Vagina (tissue), 2 donors: Measurements from ENCODE around the gene FASTKD1. TPM values are rescaled to one million over a fixed set of nuclear protein-coding genes. Genes with fewer than 3 reads are reported as not detected.
"Not testable (repeated sequence)": the region's sequence is repeated elsewhere in the genome, so short reads cannot be mapped to it uniquely, and the experiment has no call there.

Source experiments
- DNase-seq, 2 donors: peaks; one replicate each; pipeline ENCODE4 v3.0.0-alpha.2; 2017; ENCODE audit errors: extremely low spot score in 2 of 2
- H3K27ac ChIP-seq: fragments of 200-600 bp; sonication (generic); one replicate; pipeline ENCODE4 v1.5.1; 2019
- H3K27me3 ChIP-seq: fragments of 200-600 bp; sonication (generic); one replicate; pipeline ENCODE4 v1.5.1; 2019
- H3K36me3 ChIP-seq, 2 donors: fragments of 200-600 bp; sonication (generic); one replicate each; pipeline ENCODE4 v1.5.1; 2017 to 2019
- H3K4me1 ChIP-seq: fragments of 200-600 bp; sonication (generic); one replicate; pipeline ENCODE4 v1.5.1; 2019
- H3K4me3 ChIP-seq, 2 donors: fragments of 200-600 bp; sonication (generic); 1 replicate in 1 of 2; 2 replicates in 1 of 2; pipeline ENCODE4 v1.5.1; 2016 to 2019
- H3K9me3 ChIP-seq: fragments of 200-600 bp; sonication (generic); one replicate; pipeline ENCODE4 v1.5.1; 2019
- POLR2A ChIP-seq, 2 donors: fragments of 450-650 bp; IDR thresholded peaks; one replicate each; pipeline ENCODE4 v1.6.1; 2017; ENCODE audit warnings: antibody characterized with exemption in 2 of 2, mild to moderate bottlenecking in 2 of 2, moderate library complexity in 2 of 2
- POLR2AphosphoS5 ChIP-seq, 2 donors: sonication (generic); formaldehyde crosslinking; IDR thresholded peaks; one replicate each; pipeline ENCODE4 v1.9.0; 2017; ENCODE audit warnings: antibody characterized with exemption in 2 of 2, mild to moderate bottlenecking in 2 of 2, low read depth in 1 of 2; ENCODE audit not compliant: insufficient read depth in 1 of 2
- intact Hi-C: fragments of 100-400 bp; cut with DNase I; formaldehyde crosslinking; loops from one replicate; pipeline ENCODE4 v1.15.1; 2023
- total RNA-seq: library from RNA; depleted of rRNA; stranded (reverse); fragments of >200 nt; gene quantifications from one replicate; pipeline ENCODE4 v1.2.3, GENCODE V29; 2016
- TF ChIP-seq, protein P1 (sequence below), 3 experiments: fragments of 450-650 bp in 2 of 3; fragments of 200-600 bp in 1 of 3; sonication (generic) in 1 of 3; IDR thresholded peaks; one replicate each; pipeline ENCODE4 v1.5.1; 2017 to 2019; ENCODE audit warnings: antibody characterized with exemption in 3 of 3, mild to moderate bottlenecking in 2 of 3, moderate library complexity in 2 of 3

The FASTKD1 gene
- total RNA-seq, 1 donor from 2014 or later, result 17.7 TPM

DNA sequence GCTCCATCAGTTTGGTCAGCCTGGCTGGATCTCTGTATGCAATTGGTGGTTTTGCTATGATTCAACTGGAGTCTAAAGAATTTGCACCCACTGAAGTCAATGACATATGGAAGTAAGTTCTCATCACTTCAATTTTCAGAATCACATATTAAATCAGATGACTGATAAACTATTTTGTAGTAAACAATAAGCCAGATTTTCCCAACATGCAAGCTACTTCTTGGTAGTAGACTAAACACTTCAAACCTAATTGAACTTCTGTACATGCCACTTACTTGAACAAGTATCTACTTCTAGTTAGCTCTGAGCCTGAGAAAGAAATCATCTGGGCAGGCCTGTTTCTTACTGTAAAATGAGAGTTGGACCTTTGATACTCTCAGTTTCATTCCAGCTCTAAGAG, 52.8 kb downstream of the FASTKD1 start:
- no peaks in the 10 kb centered on the region for H3K4me1 ChIP-seq
- TF ChIP-seq POLR2AphosphoS5 (IDR thresholded peaks at IDR 0.05; ENCODE audit: insufficient read depth in 1 of 2, low read depth in 1 of 2) (no peak), POLR2A (IDR thresholded peaks at IDR 0.05) (no peak)
- TF ChIP-seq, protein P1, sequence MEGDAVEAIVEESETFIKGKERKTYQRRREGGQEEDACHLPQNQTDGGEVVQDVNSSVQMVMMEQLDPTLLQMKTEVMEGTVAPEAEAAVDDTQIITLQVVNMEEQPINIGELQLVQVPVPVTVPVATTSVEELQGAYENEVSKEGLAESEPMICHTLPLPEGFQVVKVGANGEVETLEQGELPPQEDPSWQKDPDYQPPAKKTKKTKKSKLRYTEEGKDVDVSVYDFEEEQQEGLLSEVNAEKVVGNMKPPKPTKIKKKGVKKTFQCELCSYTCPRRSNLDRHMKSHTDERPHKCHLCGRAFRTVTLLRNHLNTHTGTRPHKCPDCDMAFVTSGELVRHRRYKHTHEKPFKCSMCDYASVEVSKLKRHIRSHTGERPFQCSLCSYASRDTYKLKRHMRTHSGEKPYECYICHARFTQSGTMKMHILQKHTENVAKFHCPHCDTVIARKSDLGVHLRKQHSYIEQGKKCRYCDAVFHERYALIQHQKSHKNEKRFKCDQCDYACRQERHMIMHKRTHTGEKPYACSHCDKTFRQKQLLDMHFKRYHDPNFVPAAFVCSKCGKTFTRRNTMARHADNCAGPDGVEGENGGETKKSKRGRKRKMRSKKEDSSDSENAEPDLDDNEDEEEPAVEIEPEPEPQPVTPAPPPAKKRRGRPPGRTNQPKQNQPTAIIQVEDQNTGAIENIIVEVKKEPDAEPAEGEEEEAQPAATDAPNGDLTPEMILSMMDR (IDR thresholded peaks at IDR 0.05), result no peak
- no peaks in the 10 kb centered on the region for H3K9me3 ChIP-seq
- H3K27ac ChIP-seq, result no peak overlapping the region
- H3K27me3 ChIP-seq, result no peaks in the 10 kb centered on the region
- intact Hi-C loops, result no loop called here
- no peak for DNase-seq
- no peak overlapping the region for H3K4me3 ChIP-seq
- H3K36me3 ChIP-seq, result no peaks in the 10 kb centered on the region

DNA sequence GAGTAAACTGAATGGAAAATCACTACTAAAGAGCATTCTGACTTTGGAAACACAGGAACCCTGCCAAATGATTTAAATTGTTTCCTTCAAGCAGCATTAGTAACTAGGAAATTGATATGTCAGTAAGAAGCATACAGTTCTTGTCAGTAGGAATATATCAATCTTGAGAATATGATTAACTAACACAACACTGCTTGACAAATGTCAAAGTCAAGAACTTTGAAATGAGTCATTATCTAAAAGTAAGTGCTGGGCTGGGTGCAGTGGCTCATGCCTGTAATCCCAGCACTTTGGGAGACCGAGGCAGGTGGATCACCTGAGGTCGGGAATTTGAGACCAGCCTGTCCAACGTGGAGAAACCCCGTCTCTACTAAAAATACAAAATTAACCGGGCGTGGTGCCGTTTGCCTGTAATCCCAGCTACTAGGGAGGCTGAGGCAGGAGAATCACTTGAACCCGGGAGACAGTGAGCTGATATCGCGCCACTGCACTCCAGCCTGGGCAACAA, 57.1 kb downstream of the FASTKD1 start:
- DNase-seq, H3K4me1 ChIP-seq, H3K4me3 ChIP-seq, H3K27ac ChIP-seq, H3K27me3 ChIP-seq, H3K9me3 ChIP-seq, H3K36me3 ChIP-seq, intact Hi-C loops: not testable (repeated sequence)

DNA sequence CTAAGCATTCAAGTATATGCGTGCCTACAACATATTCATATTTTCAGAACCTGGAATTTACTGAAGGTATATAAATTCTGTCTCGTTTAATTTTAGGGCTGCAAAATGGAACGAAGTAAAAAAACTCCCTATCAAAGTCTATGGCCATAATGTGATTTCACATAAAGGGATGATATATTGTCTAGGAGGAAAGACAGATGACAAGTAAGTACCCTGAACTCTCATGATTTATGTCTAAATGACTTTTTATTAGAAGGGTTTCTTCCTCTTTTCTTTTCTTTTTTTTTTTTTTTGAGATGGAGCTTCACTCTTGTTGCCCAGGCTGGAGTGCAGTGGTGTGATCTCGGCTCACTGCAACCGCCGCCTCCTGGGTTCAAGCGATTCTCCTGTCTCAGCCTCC, 58.9 kb downstream of the FASTKD1 start:
- DNase-seq, intact Hi-C loops, H3K4me3 ChIP-seq, H3K9me3 ChIP-seq, H3K36me3 ChIP-seq, H3K4me1 ChIP-seq, H3K27ac ChIP-seq, H3K27me3 ChIP-seq: not testable (repeated sequence)

DNA sequence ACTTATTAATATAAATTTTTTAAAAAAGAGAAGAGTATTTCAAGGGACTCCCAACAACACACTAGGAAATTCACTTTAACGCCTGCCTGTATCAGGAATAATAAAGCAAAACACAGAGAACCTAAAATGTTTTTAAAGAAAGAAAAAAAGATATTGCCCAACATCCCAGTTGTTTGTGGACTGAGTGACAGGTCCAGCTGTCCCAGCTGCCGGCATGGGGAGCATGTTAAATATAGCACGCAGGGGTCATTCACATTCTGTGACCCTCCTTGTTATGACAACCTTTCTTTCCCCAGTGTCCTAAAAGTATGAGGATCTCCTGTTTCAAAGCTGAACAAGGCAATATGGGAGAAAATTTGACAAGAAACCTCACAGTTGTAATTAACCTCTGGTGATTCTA, 59.7 kb downstream of the FASTKD1 start:
- no peak for DNase-seq

DNA sequence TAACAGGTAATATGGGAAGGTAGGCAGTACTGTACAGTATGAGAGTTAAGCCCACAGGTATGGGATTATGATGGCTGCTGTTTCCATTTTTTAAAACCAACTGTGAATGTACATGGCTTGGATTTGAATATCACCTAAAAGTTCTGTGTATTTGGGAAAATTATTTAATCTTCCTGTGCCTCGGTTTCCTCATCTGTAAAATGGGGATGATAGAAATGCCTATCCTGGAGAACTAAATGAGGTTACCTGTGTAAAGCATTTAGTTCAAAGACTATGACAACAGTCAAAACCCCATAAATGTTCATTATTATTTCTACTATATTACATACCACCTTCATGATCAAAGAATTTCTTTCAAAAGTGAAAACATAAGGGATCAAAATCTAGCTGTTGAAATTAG, 60.6 kb downstream of the FASTKD1 start:
- H3K27me3 ChIP-seq, result no peaks in the 10 kb centered on the region
- H3K9me3 ChIP-seq, result no peaks in the 10 kb centered on the region
- intact Hi-C loops, result no loop called here
- H3K4me1 ChIP-seq, result peaks cover 8% of the 10 kb centered on the region
- no peaks in the 10 kb centered on the region for H3K36me3 ChIP-seq
- no peak for DNase-seq
- no peak for TF ChIP-seq POLR2A (IDR thresholded peaks at IDR 0.05)
- TF ChIP-seq, protein P1 (IDR thresholded peaks at IDR 0.05), result no peak
- TF ChIP-seq POLR2AphosphoS5 (IDR thresholded peaks at IDR 0.05; ENCODE audit: insufficient read depth in 1 of 2, low read depth in 1 of 2), result no peak
- no peak overlapping the region for H3K27ac ChIP-seq
- no peak overlapping the region for H3K4me3 ChIP-seq

More for the DNA sequence above, 59.7 kb downstream of the FASTKD1 start:
- Histone ChIP-seq H3K4me1 (peaks cover 8% of the 10 kb centered on the region), H3K27me3 (no peaks in the 10 kb centered on the region), H3K9me3 (no peaks in the 10 kb centered on the region), H3K27ac (no peak overlapping the region), H3K36me3 (no peaks in the 10 kb centered on the region), H3K4me3 (no peak overlapping the region)
- TF ChIP-seq POLR2A (IDR thresholded peaks at IDR 0.05) (no peak), POLR2AphosphoS5 (IDR thresholded peaks at IDR 0.05; ENCODE audit: insufficient read depth in 1 of 2, low read depth in 1 of 2) (no peak)
- TF ChIP-seq, protein P1 (IDR thresholded peaks at IDR 0.05), result no peak
- intact Hi-C loops, result no loop called here

DNA sequence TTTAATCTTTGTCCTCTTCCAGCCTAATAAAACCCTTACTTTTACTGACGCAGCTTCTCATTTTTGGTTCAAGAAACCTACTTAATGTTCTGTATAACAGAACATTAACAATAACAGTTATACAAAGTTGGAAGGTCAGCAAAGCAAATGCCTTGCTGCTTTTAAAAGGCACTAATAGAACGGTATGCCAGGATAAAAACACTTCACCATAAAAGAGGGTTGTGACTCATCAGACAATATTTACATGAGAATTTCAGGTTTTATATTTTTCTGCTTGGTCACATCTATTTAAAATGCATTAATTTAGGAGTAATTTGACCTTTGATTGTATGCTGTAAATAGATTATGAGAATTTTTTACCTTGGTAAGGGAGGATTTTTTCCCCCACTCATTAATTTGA, 61.1 kb downstream of the FASTKD1 start:
- no peak overlapping the region for H3K4me3 ChIP-seq
- no peak for TF ChIP-seq POLR2A (IDR thresholded peaks at IDR 0.05)
- TF ChIP-seq, protein P1 (IDR thresholded peaks at IDR 0.05), result no peak
- no peak for TF ChIP-seq POLR2AphosphoS5 (IDR thresholded peaks at IDR 0.05; ENCODE audit: insufficient read depth in 1 of 2, low read depth in 1 of 2)
- H3K27me3 ChIP-seq, result no peaks in the 10 kb centered on the region
- no peaks in the 10 kb centered on the region for H3K9me3 ChIP-seq
- H3K36me3 ChIP-seq, result no peaks in the 10 kb centered on the region
- intact Hi-C loops, result no loop called here
- H3K4me1 ChIP-seq, result peaks cover 12% of the 10 kb centered on the region
- DNase-seq, result no peak
- H3K27ac ChIP-seq, result no peak overlapping the region
